Measurements from ENCODE around the gene HGFAC. TPM values are rescaled to one million over a fixed set of nuclear protein-coding genes. Genes with fewer than 3 reads are reported as not detected.
A peak's percentile ranks its signal among the peaks of the same experiment; 100 is the strongest.

The HGFAC gene
- total and polyA plus RNA-seq, 12 donors: 0.12 to 0.84 (median 0.51) TPM; not detected in 5

DNA sequence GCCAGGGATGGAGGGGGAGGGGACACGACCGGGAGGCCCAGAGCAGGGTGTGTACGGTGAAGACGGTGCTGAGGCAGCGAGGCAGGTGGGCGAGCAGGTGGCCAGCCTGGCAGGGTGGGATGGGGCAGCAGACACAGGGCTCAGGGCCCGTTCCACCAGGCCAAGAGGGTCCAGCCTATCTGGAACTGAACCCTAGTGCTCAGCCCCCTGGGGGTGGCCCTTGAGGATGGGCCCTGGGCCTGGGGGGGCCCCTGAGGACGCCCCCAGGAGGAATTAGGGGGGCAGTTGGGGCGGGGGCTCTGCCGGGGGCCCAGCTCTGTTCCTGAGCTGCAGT lies 3.0 kb upstream of the HGFAC start:
- intact Hi-C loops (cut with DNase I): no loop called here
- no peaks in the 10 kb centered on the region for H3K9me3 ChIP-seq (replicated peaks in 1 of 3)
- TF ChIP-seq POLR2A (IDR thresholded peaks at IDR 0.05): no peak
- TF ChIP-seq, protein P1, sequence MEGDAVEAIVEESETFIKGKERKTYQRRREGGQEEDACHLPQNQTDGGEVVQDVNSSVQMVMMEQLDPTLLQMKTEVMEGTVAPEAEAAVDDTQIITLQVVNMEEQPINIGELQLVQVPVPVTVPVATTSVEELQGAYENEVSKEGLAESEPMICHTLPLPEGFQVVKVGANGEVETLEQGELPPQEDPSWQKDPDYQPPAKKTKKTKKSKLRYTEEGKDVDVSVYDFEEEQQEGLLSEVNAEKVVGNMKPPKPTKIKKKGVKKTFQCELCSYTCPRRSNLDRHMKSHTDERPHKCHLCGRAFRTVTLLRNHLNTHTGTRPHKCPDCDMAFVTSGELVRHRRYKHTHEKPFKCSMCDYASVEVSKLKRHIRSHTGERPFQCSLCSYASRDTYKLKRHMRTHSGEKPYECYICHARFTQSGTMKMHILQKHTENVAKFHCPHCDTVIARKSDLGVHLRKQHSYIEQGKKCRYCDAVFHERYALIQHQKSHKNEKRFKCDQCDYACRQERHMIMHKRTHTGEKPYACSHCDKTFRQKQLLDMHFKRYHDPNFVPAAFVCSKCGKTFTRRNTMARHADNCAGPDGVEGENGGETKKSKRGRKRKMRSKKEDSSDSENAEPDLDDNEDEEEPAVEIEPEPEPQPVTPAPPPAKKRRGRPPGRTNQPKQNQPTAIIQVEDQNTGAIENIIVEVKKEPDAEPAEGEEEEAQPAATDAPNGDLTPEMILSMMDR (IDR thresholded peaks at IDR 0.05): no peak
- no peak for DNase-seq
- no peaks in the 10 kb centered on the region for H3K27me3 ChIP-seq
- no peak overlapping the region for H3K4me3 ChIP-seq
- H3K27ac ChIP-seq: no peak overlapping the region
- no peaks in the 10 kb centered on the region for H3K36me3 ChIP-seq (replicated peaks in 1 of 2)
- H3K4me1 ChIP-seq (replicated peaks in 1 of 2): peaks cover 0 to 13% of the 10 kb centered on the region in 2 donors
- 74 to 100% (median 82%) methylated on average over 2 to 10 of the region's 10 CpGs for whole genome bisulfite sequencing, 4 donors

DNA sequence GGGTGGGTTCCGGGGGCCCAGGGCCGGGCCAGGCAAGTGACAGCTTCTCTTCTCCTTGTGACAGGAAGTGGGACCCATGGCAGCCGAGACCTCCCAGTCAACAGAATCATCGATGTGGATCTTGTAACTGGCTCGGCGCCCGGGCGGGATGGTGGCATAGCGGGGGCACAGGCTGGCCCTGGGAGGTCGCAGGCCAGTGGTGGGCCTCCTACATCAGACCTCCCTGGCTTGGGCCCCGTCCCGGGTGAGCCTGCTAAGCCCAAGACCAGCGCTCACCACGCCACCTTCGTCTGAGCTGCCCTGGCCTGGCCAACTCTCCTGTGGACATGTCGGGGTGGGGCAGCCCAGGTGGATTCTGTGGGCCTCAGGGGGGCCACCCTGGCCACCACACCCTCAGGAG lies 2.4 kb upstream of the HGFAC start:
- Histone ChIP-seq H3K36me3 (replicated peaks in 1 of 2) (no peaks in the 10 kb centered on the region), H3K4me1 (replicated peaks in 1 of 2) (peaks cover 0 to 13% of the 10 kb centered on the region in 2 donors), H3K27ac (no peak overlapping the region), H3K9me3 (replicated peaks in 1 of 3) (no peaks in the 10 kb centered on the region), H3K27me3 (no peaks in the 10 kb centered on the region), H3K4me3 (no peak overlapping the region)
- no peak for TF ChIP-seq POLR2A (IDR thresholded peaks at IDR 0.05)
- TF ChIP-seq, protein P1 (IDR thresholded peaks at IDR 0.05): no peak
- DNase-seq: no peak
- intact Hi-C loops (cut with DNase I): no loop called here
- WGBS, 4 donors: 86 to 89% (median 88%) methylated on average over 5 to 16 of the region's 16 CpGs; no CpG with 5 or more reads in 1 of the 4 donors

DNA sequence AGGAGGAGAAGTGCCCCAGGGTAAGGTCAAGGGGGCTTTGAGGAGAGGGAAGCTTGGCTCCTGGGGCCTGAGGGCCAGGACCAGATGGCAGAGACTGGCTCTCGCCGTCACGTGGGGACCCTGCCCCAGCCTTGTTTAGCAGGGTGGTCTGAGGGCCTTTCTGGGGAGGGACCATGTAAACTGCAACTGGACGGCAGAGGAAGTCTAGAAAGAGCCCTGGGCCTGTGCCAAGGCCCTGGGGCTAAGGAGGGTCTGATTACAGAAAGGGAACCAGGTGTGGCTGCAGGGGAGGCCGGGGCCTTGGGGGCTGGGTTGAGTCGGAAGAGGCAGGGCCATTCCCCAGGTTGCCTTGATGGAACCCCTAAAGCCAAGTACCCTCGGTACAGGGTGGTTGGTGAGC lies 1.8 kb upstream of the HGFAC start:
- Histone ChIP-seq H3K27me3 (no peaks in the 10 kb centered on the region), H3K9me3 (replicated peaks in 1 of 3) (no peaks in the 10 kb centered on the region), H3K27ac (no peak overlapping the region), H3K4me3 (no peak overlapping the region), H3K4me1 (replicated peaks in 1 of 2) (peaks cover 0 to 13% of the 10 kb centered on the region in 2 donors), H3K36me3 (replicated peaks in 1 of 2) (no peaks in the 10 kb centered on the region)
- DNase-seq: no peak
- TF ChIP-seq, protein P1 (IDR thresholded peaks at IDR 0.05): no peak
- TF ChIP-seq POLR2A (IDR thresholded peaks at IDR 0.05): no peak
- intact Hi-C loops (cut with DNase I): loop anchor here in 1 of 2 donors (5.0 to 10.0 kb wide), 2 partner anchors 245 to 338 kb away; no protein-coding TSS in a partner anchor
- WGBS, 4 donors: 68 to 91% (median 77%) methylated on average over 2 to 7 of the region's 7 CpGs

DNA sequence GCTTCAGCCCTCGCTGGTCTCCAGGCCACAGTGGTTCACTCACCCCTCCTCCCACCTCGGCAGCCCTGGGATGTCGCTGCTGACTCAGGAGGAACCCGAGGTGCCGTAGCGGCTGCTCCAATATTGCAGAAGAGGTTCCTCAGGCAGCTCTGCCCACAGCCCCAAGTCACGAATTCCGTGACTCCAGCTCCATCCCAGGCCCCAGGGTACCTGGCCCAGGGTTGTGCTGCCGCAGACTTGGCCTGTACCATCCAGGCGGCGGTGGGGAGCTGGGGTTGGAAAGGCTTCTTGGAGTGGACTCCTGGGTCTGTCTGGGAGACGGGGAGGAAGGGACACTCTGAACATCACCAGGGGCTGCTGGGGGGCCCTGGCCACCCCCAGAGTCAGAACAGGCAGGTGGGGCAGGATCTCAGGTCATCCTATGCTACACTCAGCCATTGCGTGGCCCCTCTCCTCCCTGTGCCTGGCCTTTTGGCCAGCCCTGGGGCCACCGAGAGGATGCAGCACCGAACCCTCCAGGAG lies 728 bp upstream of the HGFAC start:
- Histone ChIP-seq H3K4me1 (replicated peaks in 1 of 2) (peaks cover 0 to 13% of the 10 kb centered on the region in 2 donors), H3K27me3 (no peaks in the 10 kb centered on the region), H3K4me3 (no peak overlapping the region), H3K9me3 (replicated peaks in 1 of 3) (no peaks in the 10 kb centered on the region), H3K36me3 (replicated peaks in 1 of 2) (no peaks in the 10 kb centered on the region), H3K27ac (no peak overlapping the region)
- peak in 2 of 7 donors; percentile 66 to 69 for DNase-seq
- TF ChIP-seq POLR2A (IDR thresholded peaks at IDR 0.05): no peak
- TF ChIP-seq, protein P1 (IDR thresholded peaks at IDR 0.05): no peak
- intact Hi-C loops (cut with DNase I): loop anchor here in 1 of 2 donors (5.0 to 10.0 kb wide), 2 partner anchors 246 to 339 kb away; no protein-coding TSS in a partner anchor
- WGBS, 4 donors: 59 to 84% (median 60%) methylated on average over 7 to 15 of the region's 15 CpGs
